Caco-2 (cell line): ENCODE data around the gene FNDC3B. TPM values are rescaled to one million over a fixed set of nuclear protein-coding genes. Genes with fewer than 3 reads are reported as not detected.

Source experiments
- BruUV-seq: library from RNA; stranded (reverse); fragments of 400-500 nt; replicated peaks from 2 replicates; lab custom pipeline; 2021; lab: Mats Ljungman, UMichigan
- CTCF ChIA-PET: fragments of 300-600 bp; sonication (Branson Sonifier 250); formaldehyde crosslinking; loops from one replicate; lab custom pipeline; 2022; ENCODE audit warnings: antibody characterized with exemption; lab: Charles Lee
- POLR2A ChIA-PET: fragments of 300-600 bp; sonication (Branson Sonifier 250); formaldehyde crosslinking; loops from one replicate; lab custom pipeline; 2022; ENCODE audit warnings: antibody characterized with exemption; lab: Charles Lee
- DNase-seq, 2 experiments: peaks; one replicate each; pipeline versions ENCODE4 v3.0.0 to v3.0.0-alpha.2; 2020 to 2022
- H3K27me3 ChIP-seq: replicated peaks from 2 replicates; pipeline ENCODE4 v1.6.0; 2011; ENCODE audit warnings: low read length; ENCODE audit not compliant: control insufficient read depth, insufficient read depth
- H3K36me3 ChIP-seq: 2 replicates; pipeline ENCODE4 v1.5.1; 2011; ENCODE audit warnings: low read length; ENCODE audit not compliant: control insufficient read depth, insufficient read depth
- H3K4me1 ChIP-seq: fragments of 250-450 bp; sonication (Bioruptor Pico); 2 replicates; pipeline ENCODE4 v1.5.1; 2020; ENCODE audit warnings: mild to moderate bottlenecking
- H3K4me3 ChIP-seq: 2 replicates; pipeline ENCODE4 v1.5.1; 2011; ENCODE audit warnings: low read depth, mild to moderate bottlenecking, control low read depth, low read length
- H3K9me3 ChIP-seq: fragments of 250-450 bp; sonication (Bioruptor Pico); 2 replicates; pipeline ENCODE4 v1.5.1; 2020; ENCODE audit warnings: mild to moderate bottlenecking, moderate library complexity
- H3K27ac Mint-ChIP-seq: one replicate; pipeline ENCODE4 v1.8.0; 2022; ENCODE audit warnings: mixed read lengths; ENCODE audit not compliant: unreplicated experiment
- H3K27me3 Mint-ChIP-seq: one replicate; pipeline ENCODE4 v1.8.0; 2022; ENCODE audit warnings: mixed read lengths; ENCODE audit not compliant: insufficient read depth, unreplicated experiment
- H3K36me3 Mint-ChIP-seq: one replicate; pipeline ENCODE4 v1.8.0; 2022; ENCODE audit warnings: mild to moderate bottlenecking, mixed read lengths; ENCODE audit not compliant: insufficient read depth, unreplicated experiment
- H3K4me1 Mint-ChIP-seq: one replicate; pipeline ENCODE4 v1.8.0; 2022; ENCODE audit warnings: low read depth, mixed read lengths; ENCODE audit not compliant: unreplicated experiment
- H3K4me3 Mint-ChIP-seq: one replicate; pipeline ENCODE4 v1.8.0; 2022; ENCODE audit warnings: mild to moderate bottlenecking, moderate library complexity, mixed read lengths; ENCODE audit not compliant: unreplicated experiment
- H3K9me3 Mint-ChIP-seq: one replicate; pipeline ENCODE4 v1.8.0; 2022; ENCODE audit warnings: mixed read lengths; ENCODE audit not compliant: unreplicated experiment
- CTCF ChIP-seq, 2 experiments: fragments of 200-600 bp in 1 of 2; IDR thresholded peaks; 1 replicate in 1 of 2; 2 replicates in 1 of 2; pipeline versions ENCODE4 v1.5.1 to v1.8.0; 2011 to 2022; ENCODE audit warnings: antibody characterized with exemption in 1 of 2, control low read depth in 1 of 2, inconsistent platforms in 1 of 2, low read depth in 1 of 2, low read length in 1 of 2, mild to moderate bottlenecking in 1 of 2, moderate library complexity in 1 of 2; ENCODE audit not compliant: insufficient read depth in 1 of 2, severe bottlenecking in 1 of 2, unreplicated experiment in 1 of 2
- intact Hi-C: fragments of 100-400 bp; cut with micrococcal nuclease; formaldehyde crosslinking; loops from one replicate; pipeline ENCODE4 v1.10.0; 2022; ENCODE audit not compliant: unreplicated experiment
- total RNA-seq: library from RNA; stranded (reverse); gene quantifications from 2 replicates; pipeline ENCODE4 v1.2.3, GENCODE V29; 2022

Gene FNDC3B
- total RNA-seq, 1 experiment from 2014 or later: 59.8 TPM

DNA sequence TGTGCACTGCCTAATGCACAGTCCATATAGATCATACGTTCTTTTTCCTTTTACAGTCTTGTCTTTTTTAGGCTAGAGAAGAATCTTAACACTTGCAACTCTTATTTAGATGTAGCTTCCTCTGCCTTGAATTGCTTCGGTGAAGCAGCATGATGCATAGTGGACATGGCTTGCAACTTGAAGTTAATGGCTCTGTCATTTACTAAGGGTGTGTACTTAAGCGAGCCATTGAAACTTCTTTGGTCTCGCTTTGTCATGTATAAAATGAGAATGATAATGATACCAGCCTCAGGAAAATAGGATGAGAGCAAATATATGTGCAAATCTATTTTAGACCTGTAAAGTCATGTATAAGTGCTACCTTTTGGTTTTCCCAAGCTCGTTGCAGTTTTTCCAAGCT lies 261.5 kb downstream of the FNDC3B start:
- H3K9me3 Mint-ChIP-seq: no peaks in the 10 kb centered on the region

DNA sequence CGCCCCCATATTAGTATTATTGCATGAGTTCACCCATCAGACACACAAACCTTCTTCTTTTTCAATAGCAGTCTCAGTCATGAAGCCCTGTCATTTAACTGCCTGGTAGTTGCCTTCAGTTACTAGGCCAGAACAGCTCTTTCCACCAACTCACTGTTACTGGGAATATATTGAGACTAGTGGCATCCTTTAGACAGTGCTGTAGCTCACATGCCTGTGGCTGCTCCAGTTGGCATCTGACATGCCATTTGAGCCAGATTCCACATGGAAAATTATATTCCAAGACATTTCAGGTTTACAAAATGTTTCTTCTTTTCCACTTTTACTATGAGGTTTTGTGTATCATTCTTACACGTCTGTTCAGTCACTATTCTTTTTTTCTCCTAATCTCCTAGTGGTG lies 262.8 kb downstream of the FNDC3B start:
- Mint-ChIP-seq H3K36me3 (peaks cover 51% of the 10 kb centered on the region), H3K27me3 (no peaks in the 10 kb centered on the region), H3K4me1 (peaks cover 28% of the 10 kb centered on the region), H3K9me3 (no peaks in the 10 kb centered on the region), H3K4me3 (no peak overlapping the region), H3K27ac (no peak overlapping the region)
- Histone ChIP-seq H3K27me3 (no peaks in the 10 kb centered on the region), H3K9me3 (no peaks in the 10 kb centered on the region), H3K4me3 (no peak overlapping the region), H3K36me3 (no peaks in the 10 kb centered on the region; the same call in 1 of the 2 replicates), H3K4me1 (peaks cover 22% of the 10 kb centered on the region)
- POLR2A ChIA-PET: no interaction called here
- no peak for TF ChIP-seq CTCF (IDR thresholded peaks at IDR 0.05; ENCODE audit: insufficient read depth in 1 of 2, low read depth in 1 of 2, low read length in 1 of 2, severe bottlenecking in 1 of 2, unreplicated experiment in 1 of 2)
- intact Hi-C loops: no loop called here
- no TSS peak for BruUV-seq
- no peak for DNase-seq
- CTCF ChIA-PET: no interaction called here

More for the DNA sequence above, 261.5 kb downstream of the FNDC3B start:
- Mint-ChIP-seq H3K27ac (no peak overlapping the region), H3K4me3 (no peak overlapping the region), H3K4me1 (peaks cover 14% of the 10 kb centered on the region), H3K27me3 (no peaks in the 10 kb centered on the region), H3K36me3 (peaks cover 56% of the 10 kb centered on the region)
- H3K4me1 ChIP-seq: peaks cover 9% of the 10 kb centered on the region
- H3K36me3 ChIP-seq: no peaks in the 10 kb centered on the region; the same call in 1 of the 2 replicates
- POLR2A ChIA-PET: no interaction called here
- CTCF ChIA-PET: no interaction called here
- no peak for DNase-seq
- no peaks in the 10 kb centered on the region for H3K27me3 ChIP-seq
- H3K4me3 ChIP-seq: no peak overlapping the region
- no peak for TF ChIP-seq CTCF (IDR thresholded peaks at IDR 0.05; ENCODE audit: insufficient read depth in 1 of 2, low read depth in 1 of 2, low read length in 1 of 2, severe bottlenecking in 1 of 2, unreplicated experiment in 1 of 2)
- no TSS peak for BruUV-seq
- no peaks in the 10 kb centered on the region for H3K9me3 ChIP-seq
- intact Hi-C loops: no loop called here

DNA sequence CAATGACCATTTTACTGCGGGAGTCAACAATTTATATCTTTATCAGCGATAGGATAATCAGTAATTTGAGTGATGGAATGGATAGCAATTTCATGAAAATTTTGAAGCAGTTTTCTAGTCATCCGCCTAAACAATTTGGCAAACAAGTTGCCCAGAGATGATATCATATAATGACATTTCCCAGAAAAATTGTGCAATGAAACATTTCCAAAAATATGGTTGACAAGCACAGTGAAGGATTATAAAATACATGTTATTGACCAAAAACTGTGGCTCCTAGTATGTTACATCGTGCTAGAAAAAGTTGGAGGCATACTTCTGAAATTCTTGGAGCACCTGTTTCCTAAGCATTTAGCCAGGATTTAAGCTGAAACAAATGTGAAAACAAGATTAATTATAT lies 263.8 kb downstream of the FNDC3B start:
- H3K36me3 Mint-ChIP-seq: peaks cover 54% of the 10 kb centered on the region
- DNase-seq: no peak
- no TSS peak for BruUV-seq
- Histone ChIP-seq H3K27me3 (no peaks in the 10 kb centered on the region), H3K36me3 (no peaks in the 10 kb centered on the region; the same call in 1 of the 2 replicates), H3K9me3 (no peaks in the 10 kb centered on the region), H3K4me3 (no peak overlapping the region), H3K4me1 (peaks cover 32% of the 10 kb centered on the region)
- POLR2A ChIA-PET: no interaction called here
- no peak overlapping the region for H3K4me3 Mint-ChIP-seq
- H3K9me3 Mint-ChIP-seq: no peaks in the 10 kb centered on the region
- CTCF ChIA-PET: no interaction called here
- no peak for TF ChIP-seq CTCF (IDR thresholded peaks at IDR 0.05; ENCODE audit: insufficient read depth in 1 of 2, low read depth in 1 of 2, low read length in 1 of 2, severe bottlenecking in 1 of 2, unreplicated experiment in 1 of 2)
- no peak overlapping the region for H3K27ac Mint-ChIP-seq
- intact Hi-C loops: no loop called here
- H3K4me1 Mint-ChIP-seq: peaks cover 34% of the 10 kb centered on the region
- no peaks in the 10 kb centered on the region for H3K27me3 Mint-ChIP-seq
